ENCODE data around the gene CAMK4. TPM values are rescaled to one million over a fixed set of nuclear protein-coding genes. Genes with fewer than 3 reads are reported as not detected.
A peak's percentile ranks its signal among the peaks of the same experiment; 100 is the strongest.

Gene CAMK4
- total and polyA plus RNA-seq, 10 donors, result 0.90 to 22.3 (median 12.6) TPM

- DNase-seq, result no peak
- Histone ChIP-seq H3K4me1 (peaks cover 12 to 42% (median 34%) of the 10 kb centered on the region in 6 donors), H3K27ac (peak overlapping the region; percentile 80 to 93 (median 90)), H3K4me3 (peak overlapping the region; percentile 64 to 91 (median 78)), H3K27me3 (replicated peaks in 1 of 7) (no peaks in the 10 kb centered on the region), H3K36me3 (no peaks in the 10 kb centered on the region), H3K9me3 (no peaks in the 10 kb centered on the region)
- intact Hi-C loops (cut with DNase I; ENCODE audit: low total_unique reads), result no loop called here
- 0 to 1% (median 1%) methylated on average over 26 to 32 of the region's 32 CpGs for WGBS, 5 donors
- TF ChIP-seq POLR2A (IDR thresholded peaks at IDR 0.05), result no peak
- TF ChIP-seq, protein P1, sequence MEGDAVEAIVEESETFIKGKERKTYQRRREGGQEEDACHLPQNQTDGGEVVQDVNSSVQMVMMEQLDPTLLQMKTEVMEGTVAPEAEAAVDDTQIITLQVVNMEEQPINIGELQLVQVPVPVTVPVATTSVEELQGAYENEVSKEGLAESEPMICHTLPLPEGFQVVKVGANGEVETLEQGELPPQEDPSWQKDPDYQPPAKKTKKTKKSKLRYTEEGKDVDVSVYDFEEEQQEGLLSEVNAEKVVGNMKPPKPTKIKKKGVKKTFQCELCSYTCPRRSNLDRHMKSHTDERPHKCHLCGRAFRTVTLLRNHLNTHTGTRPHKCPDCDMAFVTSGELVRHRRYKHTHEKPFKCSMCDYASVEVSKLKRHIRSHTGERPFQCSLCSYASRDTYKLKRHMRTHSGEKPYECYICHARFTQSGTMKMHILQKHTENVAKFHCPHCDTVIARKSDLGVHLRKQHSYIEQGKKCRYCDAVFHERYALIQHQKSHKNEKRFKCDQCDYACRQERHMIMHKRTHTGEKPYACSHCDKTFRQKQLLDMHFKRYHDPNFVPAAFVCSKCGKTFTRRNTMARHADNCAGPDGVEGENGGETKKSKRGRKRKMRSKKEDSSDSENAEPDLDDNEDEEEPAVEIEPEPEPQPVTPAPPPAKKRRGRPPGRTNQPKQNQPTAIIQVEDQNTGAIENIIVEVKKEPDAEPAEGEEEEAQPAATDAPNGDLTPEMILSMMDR (IDR thresholded peaks at IDR 0.05 in 8 of 11, conservative IDR thresholded peaks at IDR 0.05 in 3 of 11), result no peak
Observed at GRCh38 chr5:111511831-111512374, 287.7 kb downstream of the CAMK4 start.

GRCh38 chr5:111512375-111513130 lies 288.4 kb downstream of the CAMK4 start, which contains the start of gene STARD4:
Gene STARD4, minus strand, starts transcription at chr5:111512535. Its CDS starts 5,102 bp downstream, at chr5:111507433.
- peak; percentile 98 for DNase-seq
- TF ChIP-seq POLR2AphosphoS5 (IDR thresholded peaks at IDR 0.05), result peak; percentile 98 to 99 (median 98)
- peak; percentile 23 to 95 (median 88) for TF ChIP-seq POLR2A (IDR thresholded peaks at IDR 0.05)
- TF ChIP-seq, protein P1 (IDR thresholded peaks at IDR 0.05 in 8 of 11, conservative IDR thresholded peaks at IDR 0.05 in 3 of 11), result peak in 1 of 11 experiments; percentile 10
- H3K36me3 ChIP-seq, result no peaks in the 10 kb centered on the region
- H3K27me3 ChIP-seq (replicated peaks in 1 of 7), result no peaks in the 10 kb centered on the region
- no peaks in the 10 kb centered on the region for H3K9me3 ChIP-seq
- intact Hi-C loops (cut with DNase I; ENCODE audit: low total_unique reads), result no loop called here
- WGBS, 5 donors, result 0 to 1% (median 0%) methylated on average over 39 to 41 of the region's 41 CpGs
- H3K27ac ChIP-seq, result peak within 1 kb of the TSS; percentile 80 to 93 (median 90)
- H3K4me1 ChIP-seq, result peaks cover 12 to 42% (median 34%) of the 10 kb centered on the region in 6 donors
- peak within 1 kb of the TSS; percentile 64 to 91 (median 78) for H3K4me3 ChIP-seq

- H3K27me3 ChIP-seq (replicated peaks in 1 of 7), result no peaks in the 10 kb centered on the region
- no peak for TF ChIP-seq POLR2A (IDR thresholded peaks at IDR 0.05)
- no peak for TF ChIP-seq POLR2AphosphoS5 (IDR thresholded peaks at IDR 0.05)
- TF ChIP-seq, protein P1 (IDR thresholded peaks at IDR 0.05 in 8 of 11, conservative IDR thresholded peaks at IDR 0.05 in 3 of 11), result no peak
- H3K9me3 ChIP-seq, result no peaks in the 10 kb centered on the region
- peaks cover 12 to 42% (median 34%) of the 10 kb centered on the region in 6 donors for H3K4me1 ChIP-seq
- 30 to 41% (median 33%) methylated on average over 6 of the region's 6 CpGs for WGBS, 5 donors
- intact Hi-C loops (cut with DNase I; ENCODE audit: low total_unique reads), result no loop called here
- no peaks in the 10 kb centered on the region for H3K36me3 ChIP-seq
- H3K27ac ChIP-seq, result peak overlapping the region; percentile 80 to 93 (median 90)
- H3K4me3 ChIP-seq, result peak overlapping the region; percentile 64 to 91 (median 78)
- DNase-seq, result no peak
Observed at GRCh38 chr5:111513131-111513520, 288.9 kb downstream of the CAMK4 start.

- Histone ChIP-seq H3K4me1 (peaks cover 12 to 39% (median 32%) of the 10 kb centered on the region in 6 donors), H3K9me3 (no peaks in the 10 kb centered on the region), H3K27me3 (replicated peaks in 1 of 7) (no peaks in the 10 kb centered on the region), H3K36me3 (no peaks in the 10 kb centered on the region), H3K4me3 (no peak overlapping the region), H3K27ac (no peak overlapping the region)
- no peak for DNase-seq
- TF ChIP-seq, protein P1 (IDR thresholded peaks at IDR 0.05 in 8 of 11, conservative IDR thresholded peaks at IDR 0.05 in 3 of 11), result no peak
- TF ChIP-seq POLR2AphosphoS5 (IDR thresholded peaks at IDR 0.05) (no peak), POLR2A (IDR thresholded peaks at IDR 0.05) (no peak)
- WGBS, 5 donors, result 91 to 96% (median 95%) methylated on average over 3 of the region's 3 CpGs
- intact Hi-C loops (cut with DNase I; ENCODE audit: low total_unique reads), result no loop called here
Observed at GRCh38 chr5:111514087-111514486, 289.9 kb downstream of the CAMK4 start.
